A549 treated with Hydrocortisone at 1 μM for 4 hours (cell line): ENCODE data around the gene TRIM7. TPM values are rescaled to one million over a fixed set of nuclear protein-coding genes. Genes with fewer than 3 reads are reported as not detected.

Experiments
- total RNA-seq: library from RNA; stranded (reverse); fragments of 200-300 nt; extraction: Qiagen RNA extraction; gene quantifications from 5 replicates; pipeline ENCODE4 v1.2.3, GENCODE V29; 2022

Gene TRIM7
- 29.9 to 42.8 TPM (median 40.5 TPM) in 5 replicates for total RNA-seq

DNA sequence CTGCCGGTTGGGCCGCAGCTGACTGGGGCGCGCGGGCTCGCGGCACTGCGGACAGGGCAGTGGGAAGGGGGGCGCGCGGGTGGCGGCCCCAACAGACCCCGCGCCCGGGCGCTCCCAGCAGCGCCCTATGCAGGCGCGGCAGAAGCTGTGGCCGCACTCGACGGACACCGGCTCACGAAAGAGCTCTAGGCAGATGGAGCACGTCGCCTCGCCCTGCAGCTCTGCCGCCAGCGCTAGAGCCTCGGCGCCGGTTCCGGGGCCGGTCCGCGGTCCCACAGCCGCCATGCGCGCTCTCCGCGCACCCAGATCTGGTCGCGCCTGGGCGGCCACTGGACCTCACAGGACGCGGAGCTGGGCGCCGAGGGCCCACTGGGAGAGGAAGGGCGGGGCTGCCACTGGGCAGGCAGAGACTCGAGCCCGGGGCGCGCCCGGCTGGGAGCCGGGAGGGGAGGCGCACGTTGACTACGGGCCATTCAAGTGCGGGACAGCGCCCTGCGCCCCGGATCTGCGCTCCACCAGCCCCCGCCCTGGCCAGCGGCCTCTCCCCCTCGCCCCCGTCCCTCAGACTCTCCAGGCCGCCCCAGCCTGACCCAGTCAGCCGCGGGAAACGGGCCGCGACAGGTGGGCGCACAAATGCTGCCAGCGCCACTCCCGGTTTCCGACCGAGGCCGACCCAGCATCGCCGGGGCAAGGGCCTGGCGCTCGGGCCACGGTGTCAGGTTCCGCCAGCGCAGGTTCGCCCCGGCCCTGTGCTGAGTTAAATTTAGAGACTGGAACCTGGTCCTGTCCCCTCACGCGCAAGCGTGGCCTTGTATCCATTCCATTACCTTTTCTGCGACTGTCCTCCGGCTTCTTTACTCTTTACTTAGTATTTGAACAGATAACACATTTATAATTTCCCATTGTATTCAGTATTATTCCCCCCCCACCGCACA, at the start of gene TRIM7:
Gene TRIM7 (minus strand): TSS at position 371 of the 935 bp plus-strand sequence. CDS start 86 bp downstream, at position 285.

DNA sequence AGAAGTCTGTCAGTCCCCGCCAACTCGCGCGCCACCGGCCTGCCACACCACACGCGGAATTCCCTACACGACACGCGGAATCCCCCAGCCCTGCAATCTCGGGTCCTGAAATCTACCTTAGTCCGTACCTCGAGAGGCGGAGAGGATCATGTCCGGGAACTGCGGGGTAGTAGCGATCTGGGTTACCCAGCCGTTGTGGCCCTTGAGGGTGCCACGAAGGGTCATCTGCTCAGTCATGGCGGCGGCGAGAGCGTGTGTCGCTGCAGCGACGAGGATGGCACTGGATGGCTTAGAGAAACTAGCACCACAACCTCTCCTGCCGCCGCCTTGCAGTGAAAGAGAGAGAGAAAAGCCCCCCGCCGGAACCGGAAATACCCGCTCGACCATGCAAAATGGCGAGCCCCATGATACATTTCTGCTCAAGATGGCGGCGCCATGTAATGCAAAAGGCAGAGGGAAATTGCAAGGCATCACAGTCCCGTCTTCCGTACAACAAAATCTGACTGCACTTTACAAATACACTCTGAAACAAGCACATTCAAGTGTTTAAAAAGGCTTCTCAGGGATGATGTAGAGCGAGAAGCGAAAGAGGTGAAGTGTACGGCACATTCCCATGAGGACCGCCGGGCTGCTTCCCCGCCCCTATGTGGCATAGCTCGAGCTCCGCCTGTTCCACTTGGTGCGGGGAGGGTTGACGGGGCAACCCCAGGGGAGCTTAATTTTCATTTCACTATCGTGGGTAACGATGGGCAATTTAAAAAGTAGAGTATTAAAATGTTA, 38.8 kb upstream of the TRIM7 start, which contains the start of gene RACK1:
Gene RACK1 (minus strand): TSS at position 343 of the 780 bp plus-strand sequence. CDS start 106 bp downstream, at position 237.

DNA sequence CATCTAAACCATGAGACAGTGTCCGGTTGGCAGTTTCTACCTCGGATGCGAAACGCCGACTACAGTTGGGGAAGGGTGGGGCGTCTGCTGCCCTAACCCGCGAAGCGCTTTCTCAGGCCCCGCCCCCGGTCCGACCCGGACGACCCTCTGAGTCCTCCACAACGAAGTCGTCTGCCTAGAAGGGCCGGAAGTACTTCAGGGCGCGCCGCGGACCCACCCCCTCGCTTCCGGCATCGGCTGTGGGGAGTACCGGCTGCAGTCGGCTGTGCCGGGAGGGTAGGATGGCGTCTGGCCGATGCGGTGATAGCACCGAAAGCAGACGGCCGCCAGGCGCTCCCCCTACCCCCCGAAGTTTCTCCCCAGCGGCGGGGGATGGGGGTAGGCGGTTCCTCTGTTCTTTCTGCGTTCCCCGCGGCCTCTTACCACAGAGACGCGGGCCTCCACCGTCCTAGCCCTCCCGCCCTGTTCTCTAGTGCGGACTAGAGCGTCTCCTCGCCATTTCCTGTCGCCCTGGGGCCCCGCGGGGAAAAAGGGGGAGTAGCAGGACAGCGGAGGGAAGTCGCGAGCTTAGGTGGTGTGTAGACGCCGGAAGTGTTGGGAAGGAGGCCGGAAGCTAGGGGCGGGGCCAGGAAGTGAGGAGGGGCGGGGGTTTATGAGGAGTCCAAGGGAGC, 18.2 kb upstream of the TRIM7 start, which contains the start of gene TRIM41:
Gene TRIM41 (plus strand): TSS at position 224 of the 671 bp plus-strand sequence. CDS start 719 bp downstream, outside the sequence.

DNA sequence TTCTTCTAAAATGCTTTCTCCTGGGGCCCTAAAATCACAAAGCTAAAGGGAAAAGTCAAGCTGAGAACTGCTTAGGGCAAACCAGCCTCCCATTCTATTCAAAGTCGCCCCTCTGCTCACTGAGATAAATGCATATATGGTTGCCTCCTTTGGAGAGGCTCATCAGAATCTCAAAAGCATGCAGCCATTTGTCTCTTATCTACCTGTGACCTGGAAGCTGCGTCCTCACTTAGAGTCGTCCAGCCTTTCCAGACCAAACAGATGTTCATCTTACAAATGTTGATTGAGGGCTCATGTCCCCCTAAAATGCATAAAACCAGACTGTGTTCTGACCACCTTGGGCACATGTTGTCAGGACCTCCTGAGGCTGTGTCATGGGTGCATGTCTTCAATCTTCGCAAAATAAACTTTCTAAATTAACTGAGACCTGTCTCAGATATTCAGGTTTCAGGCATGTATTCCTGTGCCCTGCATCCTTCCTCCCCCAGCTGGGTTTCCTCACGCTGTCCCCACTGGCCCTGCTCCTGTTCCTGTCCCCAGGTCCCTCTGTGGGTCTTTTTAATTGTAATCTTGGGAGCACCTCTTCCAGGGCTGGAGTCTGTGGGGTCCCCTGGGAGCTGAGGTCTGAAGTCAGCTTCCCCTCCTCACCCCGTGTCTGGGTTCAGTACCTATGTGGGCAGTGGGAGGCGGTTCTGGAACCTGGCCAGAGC, 57.9 kb downstream of the TRIM7 start, which contains the start of gene OR2V2:
Gene OR2V2 (plus strand): TSS at position 660 of the 710 bp plus-strand sequence. CDS start 7,357 bp downstream, outside the sequence.

Other genes with a start within 250 kb of the TRIM7 start
- gene BTNL3, start 216.3 kb downstream of the TRIM7 start, total RNA-seq, result not detected in 5 replicates
- 0.74 to 1.1 TPM (median 0.77 TPM) in 5 replicates for gene BTNL9, start 164.9 kb downstream of the TRIM7 start, total RNA-seq
- not detected in 5 replicates for gene OR2V1, start 74.0 kb downstream of the TRIM7 start, total RNA-seq
- gene OR2V2, start 57.6 kb downstream of the TRIM7 start, total RNA-seq, result not detected in 5 replicates
- 25.6 to 28.8 TPM (median 26.8 TPM) in 5 replicates for gene TRIM41, start 18.1 kb upstream of the TRIM7 start, total RNA-seq
- 3,240 to 4,070 TPM (median 3,311 TPM) in 5 replicates for gene RACK1, start 38.7 kb upstream of the TRIM7 start, total RNA-seq
- 5.4 to 7.6 TPM (median 6.5 TPM) in 5 replicates for gene TRIM52, start 55.9 kb upstream of the TRIM7 start, total RNA-seq
- not detected in 5 replicates for gene OR4F3, start 162.1 kb upstream of the TRIM7 start, total RNA-seq